Subcutaneous abdominal adipose tissue (tissue), 5 donors: ENCODE measurements around the gene NFIX.

Experiments
- H3K27ac ChIP-seq: one replicate; pipeline ENCODE4 v1.7.0; 2013; ENCODE audit warnings: low read depth, mild to moderate bottlenecking, inconsistent platforms, low read length, moderate library complexity
- H3K27me3 ChIP-seq, 5 donors: one replicate each; pipeline ENCODE4 v1.7.0; 2013; ENCODE audit warnings: low read length in 5 of 5, inconsistent platforms in 1 of 5; ENCODE audit not compliant: control insufficient read depth in 5 of 5, insufficient read depth in 4 of 5
- H3K36me3 ChIP-seq, 5 donors: one replicate each; pipeline ENCODE4 v1.7.0; 2013; ENCODE audit warnings: low read length in 5 of 5; ENCODE audit not compliant: control insufficient read depth in 5 of 5, insufficient read depth in 5 of 5
- H3K4me1 ChIP-seq, 5 donors: one replicate each; pipeline ENCODE4 v1.7.0; 2013; ENCODE audit warnings: low read length in 5 of 5, mild to moderate bottlenecking in 3 of 5, moderate library complexity in 1 of 5; ENCODE audit not compliant: control insufficient read depth in 5 of 5, insufficient read depth in 5 of 5
- H3K4me3 ChIP-seq, 5 donors: one replicate each; pipeline ENCODE4 v1.7.0; 2013; ENCODE audit warnings: low read length in 5 of 5, low read depth in 1 of 5
- H3K9ac ChIP-seq, 5 donors: one replicate each; pipeline ENCODE4 v1.7.0; 2013; ENCODE audit warnings: low read length in 5 of 5, mild to moderate bottlenecking in 4 of 5, moderate library complexity in 3 of 5
- H3K9me3 ChIP-seq, 5 donors: one replicate each; pipeline ENCODE4 v1.7.0; 2013; ENCODE audit warnings: low read length in 5 of 5; ENCODE audit not compliant: control insufficient read depth in 5 of 5
- donor health status: healthy.
- donor health status: healthy.
- donor health status: healthy.
- donor health status: healthy.
- donor health status: healthy.

NFIX gene

DNA sequence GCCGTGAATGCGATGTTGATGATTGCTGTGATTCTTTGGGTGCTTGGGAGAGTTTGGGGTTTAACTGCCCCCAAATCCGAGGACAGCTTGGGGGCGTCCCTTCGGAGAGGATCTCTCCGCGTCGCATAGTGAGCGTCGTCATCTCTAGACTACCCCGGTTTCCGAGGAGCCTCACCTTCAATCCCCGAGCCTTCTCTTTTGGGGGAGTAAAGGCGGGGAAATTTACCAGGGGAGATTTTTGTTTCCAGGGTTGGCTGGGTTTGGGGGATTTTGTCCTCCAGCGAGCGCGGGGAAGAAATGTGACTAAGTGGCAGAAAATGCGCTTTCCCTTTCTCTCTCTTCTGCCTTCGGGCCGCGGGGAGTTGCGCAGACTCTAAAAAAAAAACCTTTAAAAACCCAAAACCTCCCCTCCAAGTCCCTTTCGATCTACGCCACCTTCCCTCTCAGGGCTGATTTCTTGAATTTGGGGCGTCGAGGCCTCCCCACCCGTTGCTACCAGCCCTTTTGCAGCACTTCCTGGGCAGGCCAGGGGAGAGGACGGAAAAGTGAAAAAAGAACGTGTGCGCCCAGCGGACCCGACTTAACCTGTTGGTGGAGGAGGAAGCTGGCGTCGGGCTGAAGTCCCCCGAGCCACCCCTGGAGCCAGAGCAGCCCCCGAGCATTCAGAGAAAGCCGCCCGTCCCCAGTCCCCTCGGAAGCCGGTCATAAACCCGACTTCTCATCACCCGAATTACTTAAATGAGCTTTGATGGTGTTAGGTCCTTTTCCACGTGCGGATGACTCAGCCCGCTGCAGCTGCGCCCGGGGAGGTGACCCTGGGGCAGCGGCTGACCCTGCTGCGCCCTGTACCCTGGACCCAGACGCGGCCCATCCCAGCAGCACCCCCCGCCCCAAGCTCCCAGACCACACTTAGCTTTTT, 17.7 kb downstream of the NFIX start:
- Histone ChIP-seq H3K9ac (peak overlapping the region; percentile 22 to 86 (median 83)), H3K27ac (peak overlapping the region; percentile 97), H3K9me3 (no peaks in the 10 kb centered on the region), H3K27me3 (peaks cover 0 to 3% (median 0%) of the 10 kb centered on the region in 5 donors), H3K4me3 (peak overlapping the region; percentile 56 to 68 (median 65)), H3K4me1 (peaks cover 15 to 100% (median 97%) of the 10 kb centered on the region in 5 donors), H3K36me3 (peaks cover 0 to 8% (median 5%) of the 10 kb centered on the region in 5 donors)

DNA sequence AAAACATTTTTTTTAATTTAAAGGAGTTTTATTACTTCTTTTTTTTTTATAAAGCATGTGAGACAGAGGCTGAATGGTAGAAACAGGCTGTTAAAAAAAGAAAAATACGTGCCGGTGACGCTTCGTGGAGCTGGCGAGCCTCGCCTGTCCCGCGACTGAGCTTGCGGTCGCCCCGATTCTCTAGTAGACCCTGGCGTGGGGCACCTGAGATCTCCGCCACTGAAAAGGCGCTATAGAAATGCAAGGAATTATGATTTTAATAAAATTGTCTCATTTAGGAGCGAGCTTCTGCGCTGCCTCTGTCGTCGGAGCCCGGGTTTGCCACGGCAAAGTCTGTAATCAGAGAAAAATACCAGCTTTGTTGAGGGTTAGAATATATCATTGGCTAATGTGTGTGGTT, 18.4 kb downstream of the NFIX start:
- peak overlapping the region; percentile 64 to 95 (median 85) for H3K9ac ChIP-seq
- peak overlapping the region; percentile 50 to 68 (median 61) for H3K4me3 ChIP-seq
- H3K36me3 ChIP-seq = peaks cover 0 to 5% (median 4%) of the 10 kb centered on the region in 5 donors
- no peaks in the 10 kb centered on the region for H3K9me3 ChIP-seq
- H3K4me1 ChIP-seq = peaks cover 14 to 98% (median 96%) of the 10 kb centered on the region in 5 donors
- H3K27me3 ChIP-seq = peaks cover 0 to 3% (median 0%) of the 10 kb centered on the region in 5 donors
- peak overlapping the region; percentile 97 for H3K27ac ChIP-seq

DNA sequence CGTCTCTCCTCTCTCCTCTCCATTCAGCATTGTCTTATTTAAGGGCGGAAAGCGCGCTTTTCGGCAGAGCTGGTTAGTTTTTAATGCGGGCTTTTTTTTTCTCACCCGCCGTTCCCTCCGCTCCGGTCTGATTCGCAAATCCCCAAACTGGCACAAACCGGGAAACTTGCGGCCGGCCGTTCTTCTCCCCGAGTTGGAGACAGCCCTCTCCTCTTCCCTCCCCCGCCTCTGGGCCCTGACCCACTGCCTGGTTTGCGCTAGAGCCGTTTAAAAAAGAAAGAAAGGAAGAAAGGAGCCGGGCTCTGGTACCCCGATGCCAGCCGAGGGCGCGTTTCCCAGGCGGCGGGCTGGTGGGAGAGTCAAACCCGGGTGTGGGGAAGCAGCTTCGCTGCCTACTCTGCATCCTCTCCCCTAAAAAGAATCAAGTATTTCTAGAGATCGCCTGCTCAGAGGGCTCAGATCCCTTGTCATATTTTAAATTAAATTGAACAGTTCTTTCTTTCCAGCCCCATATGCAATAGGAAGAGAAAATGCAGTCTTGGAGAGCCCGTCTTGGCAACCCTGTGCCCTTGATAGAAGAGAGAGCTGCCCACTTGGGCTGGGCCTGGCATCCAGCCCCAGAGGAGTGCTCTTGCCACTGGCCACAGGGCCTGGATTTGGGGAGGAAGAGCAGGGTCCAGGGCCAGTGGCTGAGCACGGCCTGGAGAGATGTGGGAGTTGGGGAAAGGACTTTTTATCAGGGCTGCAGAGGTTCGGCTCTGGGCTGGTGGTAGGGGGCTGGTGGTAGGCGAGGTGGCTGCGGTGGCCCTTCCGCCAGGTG, 19.0 kb downstream of the NFIX start:
- Histone ChIP-seq H3K4me1 (peaks cover 17 to 98% (median 96%) of the 10 kb centered on the region in 5 donors), H3K27ac (peak overlapping the region; percentile 97), H3K9me3 (no peaks in the 10 kb centered on the region), H3K4me3 (peak overlapping the region; percentile 50 to 68 (median 61)), H3K36me3 (no peaks in the 10 kb centered on the region), H3K9ac (peak overlapping the region; percentile 64 to 95 (median 85)), H3K27me3 (peaks cover 0 to 3% (median 0%) of the 10 kb centered on the region in 5 donors)

DNA sequence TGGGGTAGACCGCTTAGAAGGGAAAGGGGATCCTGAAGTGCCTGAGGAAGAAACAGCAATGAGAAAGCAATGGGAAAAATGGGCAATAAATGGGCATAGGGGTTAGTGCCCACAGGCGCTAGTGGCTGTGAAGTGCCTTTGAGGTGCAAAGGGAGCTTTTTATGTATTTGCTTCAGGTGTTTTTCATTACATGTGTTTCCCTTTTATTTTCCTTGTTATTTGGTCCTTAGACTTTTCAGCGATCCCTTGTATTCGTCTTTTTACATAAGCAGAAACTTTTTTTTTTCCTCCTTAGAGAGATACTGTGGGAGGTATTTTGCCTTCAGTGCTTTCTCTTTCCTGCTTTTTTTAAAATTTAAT, 19.6 kb downstream of the NFIX start:
- Histone ChIP-seq H3K27ac (peak overlapping the region; percentile 97), H3K9ac (peak overlapping the region in 3 of 5 donors; percentile 83 to 85 (median 84))

DNA sequence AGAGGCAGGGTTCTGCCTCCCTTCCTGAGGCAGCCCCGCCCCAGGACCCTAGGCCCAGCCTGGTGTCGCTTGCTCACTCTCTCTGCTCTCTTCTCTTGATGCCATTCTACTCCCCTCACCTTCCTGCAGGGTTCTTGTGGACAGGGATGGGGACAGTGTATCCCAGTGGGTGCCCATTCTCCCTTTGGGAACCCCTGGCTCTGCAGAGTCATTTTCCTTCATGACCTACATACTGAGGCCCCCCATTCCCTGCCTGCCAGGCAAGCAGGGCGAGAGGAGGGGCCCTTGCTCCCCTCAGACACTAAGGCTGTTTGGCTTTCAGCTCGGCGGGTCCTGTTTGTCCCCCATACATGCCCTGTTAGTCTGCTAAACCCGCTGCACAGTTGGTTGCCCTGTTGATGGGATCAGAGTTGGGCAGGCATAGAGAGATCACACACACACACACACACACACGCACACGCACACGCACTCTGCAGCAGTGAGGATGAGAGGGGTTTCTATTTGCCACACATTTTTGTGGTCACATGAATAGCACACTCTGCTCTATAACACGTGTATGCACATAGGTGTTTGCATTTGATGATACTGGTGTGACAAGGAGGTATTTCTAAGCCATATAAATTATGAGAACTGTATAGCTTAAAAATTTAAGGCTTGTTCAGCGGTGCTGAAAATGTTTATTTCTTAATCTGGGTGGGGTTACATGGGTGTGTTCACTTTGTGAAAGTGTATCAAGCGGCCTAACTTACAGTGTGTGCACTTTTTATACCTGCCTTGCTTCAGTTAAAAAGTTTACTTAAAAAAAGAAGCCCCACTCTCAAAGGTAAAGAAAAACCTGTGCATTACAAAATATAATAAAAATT, 20.3 kb downstream of the NFIX start:
- Histone ChIP-seq H3K9me3 (no peaks in the 10 kb centered on the region), H3K27ac (peak overlapping the region; percentile 99), H3K4me3 (peak overlapping the region in 1 of 5 donors; percentile 42), H3K27me3 (no peaks in the 10 kb centered on the region), H3K4me1 (peaks cover 11 to 98% (median 95%) of the 10 kb centered on the region in 5 donors), H3K36me3 (no peaks in the 10 kb centered on the region), H3K9ac (peak overlapping the region in 2 of 5 donors; percentile 27 to 57)

More for the DNA sequence above, 19.6 kb downstream of the NFIX start:
- peaks cover 14 to 98% (median 95%) of the 10 kb centered on the region in 5 donors for H3K4me1 ChIP-seq
- no peaks in the 10 kb centered on the region for H3K27me3 ChIP-seq
- no peaks in the 10 kb centered on the region for H3K36me3 ChIP-seq
- H3K9me3 ChIP-seq = no peaks in the 10 kb centered on the region
- H3K4me3 ChIP-seq = peak overlapping the region in 2 of 5 donors; percentile 61 to 68

DNA sequence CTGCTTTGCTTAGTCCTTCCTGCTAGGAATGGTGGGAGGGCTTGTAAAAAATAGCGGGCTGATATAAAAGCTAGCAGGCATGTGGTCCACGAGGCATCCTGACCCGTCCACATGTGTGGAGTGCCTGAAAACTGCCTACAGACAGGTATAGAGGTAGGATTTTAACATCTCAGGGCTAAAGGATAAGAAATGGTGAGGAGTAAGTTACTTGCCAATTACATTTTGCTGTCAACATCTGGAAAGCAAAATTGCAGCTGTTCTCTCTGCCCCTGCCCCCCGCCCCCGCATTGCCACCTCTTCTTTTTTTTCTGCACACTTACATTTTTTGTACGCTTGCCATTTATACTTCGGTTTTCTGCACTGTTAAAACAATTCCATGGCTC, 21.0 kb downstream of the NFIX start:
- H3K27me3 ChIP-seq = no peaks in the 10 kb centered on the region
- H3K9me3 ChIP-seq = no peaks in the 10 kb centered on the region
- H3K4me1 ChIP-seq = peaks cover 11 to 100% (median 95%) of the 10 kb centered on the region in 5 donors
- peak overlapping the region in 1 of 5 donors; percentile 22 for H3K4me3 ChIP-seq
- no peaks in the 10 kb centered on the region for H3K36me3 ChIP-seq
- H3K27ac ChIP-seq = peak overlapping the region; percentile 99
- peak overlapping the region in 2 of 5 donors; percentile 27 to 52 for H3K9ac ChIP-seq

DNA sequence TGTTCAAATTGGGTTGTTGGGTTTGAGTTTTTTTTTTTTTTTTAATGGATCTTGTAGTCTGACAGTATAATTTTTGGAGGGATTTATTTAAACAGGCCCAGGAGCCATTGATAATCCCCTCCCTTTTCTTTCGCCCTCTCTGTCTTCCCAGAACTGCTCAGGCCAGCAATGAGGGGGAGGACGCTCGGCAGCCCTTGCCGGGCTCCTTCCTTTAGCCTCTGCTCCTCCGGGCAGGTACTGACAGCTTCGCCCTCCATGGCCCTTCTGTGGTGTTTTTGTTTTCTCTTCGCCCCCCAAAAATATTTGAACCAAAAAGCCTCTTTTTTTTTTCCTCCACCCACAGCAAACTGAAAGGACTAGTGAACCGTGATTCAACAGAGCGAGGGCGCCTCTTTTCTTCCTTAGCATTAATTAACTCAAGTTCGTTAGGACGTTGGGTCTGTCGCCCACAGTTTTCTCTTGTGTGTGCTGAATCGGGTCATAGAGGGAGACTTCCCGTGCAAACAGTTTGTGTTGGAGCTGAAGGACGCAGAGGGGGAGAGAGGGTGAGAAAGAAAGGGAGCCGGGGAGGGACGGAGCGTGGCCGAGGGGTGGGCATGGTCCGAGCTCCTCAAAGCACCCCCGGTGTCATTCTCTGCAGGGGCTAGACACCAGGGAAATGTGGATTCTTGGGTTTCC, 21.5 kb downstream of the NFIX start:
- H3K27ac ChIP-seq = peak overlapping the region; percentile 99
- H3K27me3 ChIP-seq = no peaks in the 10 kb centered on the region
- H3K9ac ChIP-seq = peak overlapping the region in 3 of 5 donors; percentile 39 to 52 (median 51)
- no peaks in the 10 kb centered on the region for H3K36me3 ChIP-seq
- H3K9me3 ChIP-seq = no peaks in the 10 kb centered on the region
- peak overlapping the region; percentile 11 to 32 (median 22) for H3K4me3 ChIP-seq
- peaks cover 13 to 100% (median 95%) of the 10 kb centered on the region in 5 donors for H3K4me1 ChIP-seq

DNA sequence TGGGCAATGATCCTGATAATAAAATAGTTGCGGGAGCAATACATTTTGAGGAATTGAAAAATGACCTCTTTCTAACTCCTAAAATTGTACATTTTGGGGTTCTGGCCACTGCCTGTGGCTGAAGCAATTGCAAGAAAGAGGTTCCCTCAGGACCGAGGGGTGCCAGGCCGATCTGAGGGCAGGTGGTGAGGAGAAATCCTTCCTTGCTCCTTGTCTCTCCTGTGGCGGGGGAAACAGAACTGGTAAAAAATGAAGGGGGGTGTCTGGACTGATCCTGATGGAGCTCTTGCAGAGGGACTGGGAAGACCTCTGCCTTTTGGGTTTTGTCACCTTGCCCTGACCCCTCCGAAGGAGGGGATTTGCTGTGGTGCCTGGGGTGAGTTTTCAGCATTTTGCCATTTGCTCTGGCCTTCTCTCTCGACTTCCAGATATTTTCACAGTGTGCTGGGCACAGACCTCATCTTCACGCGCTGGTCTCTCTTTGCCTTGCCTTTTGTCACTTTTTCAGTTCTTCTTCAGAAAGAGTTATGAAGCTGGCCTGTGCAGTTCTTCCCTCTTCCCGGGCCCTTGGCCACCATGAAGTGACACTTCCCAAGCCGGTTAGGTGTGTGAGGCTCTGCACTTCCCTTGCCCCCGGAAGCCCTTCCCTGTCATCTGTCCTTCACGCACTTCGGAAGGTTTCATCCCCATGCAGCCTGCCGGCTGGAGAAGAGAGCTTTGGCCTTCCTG, 22.2 kb downstream of the NFIX start:
- no peaks in the 10 kb centered on the region for H3K9me3 ChIP-seq
- H3K36me3 ChIP-seq = no peaks in the 10 kb centered on the region
- peak overlapping the region in 4 of 5 donors; percentile 8 to 48 (median 12) for H3K4me3 ChIP-seq
- H3K4me1 ChIP-seq = peaks cover 15 to 100% (median 95%) of the 10 kb centered on the region in 5 donors
- H3K27ac ChIP-seq = peak overlapping the region; percentile 99
- H3K9ac ChIP-seq = peak overlapping the region in 4 of 5 donors; percentile 26 to 64 (median 52)
- H3K27me3 ChIP-seq = no peaks in the 10 kb centered on the region
